ENCODE results near the gene C19orf47. TPM values are rescaled to one million over a fixed set of nuclear protein-coding genes. Genes with fewer than 3 reads are reported as not detected.
A peak's percentile ranks its signal among the peaks of the same experiment; 100 is the strongest.

C19orf47 gene
- total and polyA plus RNA-seq, 8 donors, result 3.7 to 10.0 (median 5.7) TPM

GRCh38 chr19:40365613-40366401 is 17.6 kb upstream of the C19orf47 start:
- Histone ChIP-seq H3K9me3 (no peaks in the 10 kb centered on the region), H3K27ac (no peak overlapping the region), H3K36me3 (peaks cover 0 to 15% (median 0%) of the 10 kb centered on the region in 3 donors), H3K4me3 (peak overlapping the region in 1 of 4 donors; percentile 22), H3K4me1 (no peaks in the 10 kb centered on the region), H3K27me3 (no peaks in the 10 kb centered on the region)
- TF ChIP-seq CTCF (IDR thresholded peaks at IDR 0.05), result no peak
- ATAC-seq (peak in 3 of 4 donors; percentile 71 to 88 (median 85)), DNase-seq (peak in 4 of 6 donors; percentile 16 to 75 (median 46)), FAIRE-seq (no peak)
- 53 to 60% methylated on average over 28 of the region's 28 CpGs for WGBS, 2 donors
- intact Hi-C loops (cut with DNase I), result no loop called here

GRCh38 chr19:40365010-40365409 is 16.8 kb upstream of the C19orf47 start:
- DNase-seq (no peak), ATAC-seq (no peak), FAIRE-seq (no peak)
- no peak overlapping the region for H3K4me3 ChIP-seq
- no peaks in the 10 kb centered on the region for H3K9me3 ChIP-seq
- H3K27me3 ChIP-seq, result no peaks in the 10 kb centered on the region
- no peaks in the 10 kb centered on the region for H3K4me1 ChIP-seq
- TF ChIP-seq CTCF (IDR thresholded peaks at IDR 0.05), result no peak
- H3K27ac ChIP-seq, result no peak overlapping the region
- H3K36me3 ChIP-seq, result peaks cover 0 to 7% (median 0%) of the 10 kb centered on the region in 3 donors
- intact Hi-C loops (cut with DNase I), result no loop called here
- 77 to 85% methylated on average over 3 of the region's 3 CpGs for WGBS, 2 donors

DNA sequence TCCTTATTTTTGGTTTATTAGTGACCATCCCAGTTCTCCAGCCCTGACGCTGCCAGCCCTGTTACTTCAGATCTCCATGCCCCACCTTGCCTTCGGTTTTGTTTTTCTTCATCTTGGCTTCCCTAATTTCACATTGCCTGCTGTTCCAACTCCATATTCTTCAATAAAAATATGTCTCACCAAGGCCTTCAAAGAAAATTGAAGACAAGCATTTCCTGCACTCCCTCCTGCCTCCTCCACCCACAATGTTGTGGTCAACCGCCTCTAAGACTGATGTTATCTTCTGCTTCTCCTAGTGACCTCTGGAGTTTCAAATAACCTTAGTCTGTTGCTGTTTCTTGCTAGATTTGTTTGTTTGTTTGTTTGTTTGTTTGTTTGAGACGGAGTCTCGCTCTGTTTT is 14.9 kb upstream of the C19orf47 start:
- no peak for ATAC-seq
- no peak for FAIRE-seq
- intact Hi-C loops (cut with DNase I), result no loop called here

GRCh38 chr19:40362160-40362559 is 14.0 kb upstream of the C19orf47 start:
- DNase-seq (no peak), ATAC-seq (no peak), FAIRE-seq (no peak)
- no peak overlapping the region for H3K4me3 ChIP-seq
- no peak overlapping the region for H3K27ac ChIP-seq
- no peaks in the 10 kb centered on the region for H3K9me3 ChIP-seq
- intact Hi-C loops (cut with DNase I), result no loop called here
- H3K4me1 ChIP-seq, result no peaks in the 10 kb centered on the region
- whole genome bisulfite sequencing, 2 donors, result 78 to 89% methylated on average over 3 of the region's 3 CpGs
- no peaks in the 10 kb centered on the region for H3K36me3 ChIP-seq
- no peaks in the 10 kb centered on the region for H3K27me3 ChIP-seq
- no peak for TF ChIP-seq CTCF (IDR thresholded peaks at IDR 0.05)

More for the DNA sequence above, 14.9 kb upstream of the C19orf47 start:
- Histone ChIP-seq H3K4me3 (no peak overlapping the region), H3K27me3 (no peaks in the 10 kb centered on the region), H3K27ac (no peak overlapping the region), H3K4me1 (no peaks in the 10 kb centered on the region), H3K9me3 (no peaks in the 10 kb centered on the region), H3K36me3 (peaks cover 0 to 4% (median 0%) of the 10 kb centered on the region in 3 donors)
- 91 to 93% methylated on average over 5 of the region's 5 CpGs for WGBS, 2 donors
- DNase-seq, result no peak
- no peak for TF ChIP-seq CTCF (IDR thresholded peaks at IDR 0.05)

DNA sequence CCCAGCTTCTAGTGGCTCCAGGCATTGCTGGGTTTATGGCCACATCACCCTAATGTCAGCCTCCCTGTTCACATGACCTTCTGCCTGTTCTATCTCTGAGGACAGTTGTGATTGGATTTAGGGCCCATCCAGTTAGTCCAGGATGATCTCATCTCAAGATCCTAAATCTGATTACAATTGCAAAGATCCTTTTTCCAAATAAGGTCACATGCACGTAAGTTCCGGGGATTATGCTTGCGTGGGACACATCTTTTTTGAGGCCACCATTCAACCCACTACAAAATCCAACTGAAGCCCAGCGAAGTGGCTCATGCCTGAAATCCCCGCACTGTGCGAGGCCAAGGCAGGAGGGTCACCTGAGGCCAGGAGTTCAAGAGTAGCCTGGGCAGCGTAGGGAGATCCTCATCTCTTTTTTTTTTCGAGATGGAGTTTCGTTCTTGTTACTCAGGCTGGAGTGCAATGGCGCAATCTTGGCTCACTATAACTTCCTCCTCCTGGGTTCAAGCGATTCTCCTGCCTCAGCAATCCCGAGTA is 12.6 kb upstream of the C19orf47 start:
- ATAC-seq, result peak in 2 of 4 donors; percentile 26 to 38
- Histone ChIP-seq H3K9me3 (no peaks in the 10 kb centered on the region), H3K36me3 (no peaks in the 10 kb centered on the region), H3K4me3 (no peak overlapping the region), H3K27ac (no peak overlapping the region), H3K4me1 (no peaks in the 10 kb centered on the region), H3K27me3 (no peaks in the 10 kb centered on the region)
- no peak for DNase-seq
- TF ChIP-seq CTCF (IDR thresholded peaks at IDR 0.05), result no peak
- intact Hi-C loops (cut with DNase I), result no loop called here
- WGBS, 2 donors, result 90 to 92% methylated on average over 12 of the region's 12 CpGs
- no peak for FAIRE-seq

Data from pancreas (tissue), 10 donors.